Osteocyte (in vitro differentiated cells): ENCODE measurements around the gene TCP11L2. TPM values are rescaled to one million over a fixed set of nuclear protein-coding genes. Genes with fewer than 3 reads are reported as not detected.

Source experiments
- DNase-seq: peaks from one replicate; pipeline ENCODE4 v3.0.0; 2021; ENCODE audit warnings: mixed read lengths; ENCODE audit not compliant: unreplicated experiment; ENCODE audit errors: extremely low spot score
- H3K27ac Mint-ChIP-seq: one replicate; pipeline ENCODE4 v1.8.0; 2021; ENCODE audit warnings: mild to moderate bottlenecking, mixed read lengths; ENCODE audit not compliant: unreplicated experiment
- H3K27me3 Mint-ChIP-seq: one replicate; pipeline ENCODE4 v1.8.0; 2021; ENCODE audit warnings: mixed read lengths; ENCODE audit not compliant: unreplicated experiment
- H3K36me3 Mint-ChIP-seq: one replicate; pipeline ENCODE4 v1.8.0; 2021; ENCODE audit warnings: mixed read lengths; ENCODE audit not compliant: unreplicated experiment
- H3K4me1 Mint-ChIP-seq: one replicate; pipeline ENCODE4 v1.8.0; 2021; ENCODE audit warnings: mixed read lengths; ENCODE audit not compliant: unreplicated experiment
- H3K4me3 Mint-ChIP-seq: one replicate; pipeline ENCODE4 v1.8.0; 2021; ENCODE audit warnings: mild to moderate bottlenecking, moderate library complexity, mixed read lengths; ENCODE audit not compliant: unreplicated experiment
- H3K9me3 Mint-ChIP-seq: one replicate; pipeline ENCODE4 v1.8.0; 2021; ENCODE audit warnings: mixed read lengths; ENCODE audit not compliant: unreplicated experiment
- long read RNA-seq: library from polyadenylated mRNA; unstranded; transcript quantifications from one replicate; pipeline ENCODE4 v2.0.0, GENCODE V29; 2021
- total RNA-seq: library from RNA; stranded (reverse); gene quantifications from 2 replicates; pipeline ENCODE4 v1.2.1, GENCODE V29; 2021
- TF ChIP-seq, protein P1 (sequence below): fragments of 200-600 bp; sonication (generic); IDR thresholded peaks from 2 replicates; pipeline ENCODE4 v1.5.0; 2021; ENCODE audit warnings: antibody characterized with exemption, mild to moderate bottlenecking, moderate library complexity

TCP11L2 gene
- total RNA-seq: 42.7 and 46.9 TPM in 2 replicates
- long read RNA-seq, partial matches to known transcripts: 0 of 6 reads
- long read RNA-seq, other reads (novel, unspliced or antisense): 3 of 6 reads

DNA sequence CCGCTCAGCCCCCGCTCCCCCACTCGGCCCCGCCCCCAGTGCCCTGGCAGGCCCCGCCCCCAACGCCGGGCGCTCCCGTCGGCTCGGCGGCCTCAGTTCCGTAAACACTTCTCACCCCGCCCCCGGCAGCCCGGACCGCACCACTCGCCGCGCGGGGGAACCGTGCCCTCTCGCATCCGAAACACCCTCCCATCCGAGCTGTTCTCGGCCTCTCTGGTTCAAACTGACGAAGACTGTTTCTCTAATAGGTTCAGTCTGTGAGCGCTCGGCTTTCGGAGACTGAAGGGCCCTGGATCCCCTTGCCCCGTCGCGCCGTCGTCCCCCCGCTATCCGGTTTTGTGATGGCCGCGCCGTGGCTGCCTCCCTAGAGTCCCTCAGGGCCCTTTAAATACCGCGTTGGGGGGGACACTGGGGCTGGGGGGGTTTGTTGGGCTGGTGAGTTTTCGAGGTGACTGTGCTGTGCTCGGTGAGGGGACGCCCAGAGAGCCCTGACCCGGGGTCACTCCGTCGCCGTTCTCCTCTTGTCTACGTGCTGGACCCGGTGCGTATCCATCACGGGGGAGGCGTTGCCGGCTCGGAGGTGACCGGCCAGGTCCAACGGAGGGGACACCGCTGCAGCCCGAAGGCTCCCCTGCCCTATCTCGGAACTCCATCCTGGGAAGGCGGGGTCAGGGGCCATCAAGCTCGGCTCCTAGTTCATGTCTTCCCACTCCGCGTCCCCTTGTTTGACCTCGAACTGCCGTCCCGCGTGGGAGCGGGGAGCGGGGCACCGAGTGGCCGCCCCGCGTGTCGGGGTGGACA, at the start of gene TCP11L2:
TSS of gene TCP11L2 (plus strand) at position 333 of the 801 bp plus-strand sequence. CDS start 8,343 bp downstream, outside the sequence.
- no peaks in the 10 kb centered on the region for H3K9me3 Mint-ChIP-seq
- peak within 1 kb of the TSS; percentile 100 for H3K27ac Mint-ChIP-seq
- TF ChIP-seq, protein P1, sequence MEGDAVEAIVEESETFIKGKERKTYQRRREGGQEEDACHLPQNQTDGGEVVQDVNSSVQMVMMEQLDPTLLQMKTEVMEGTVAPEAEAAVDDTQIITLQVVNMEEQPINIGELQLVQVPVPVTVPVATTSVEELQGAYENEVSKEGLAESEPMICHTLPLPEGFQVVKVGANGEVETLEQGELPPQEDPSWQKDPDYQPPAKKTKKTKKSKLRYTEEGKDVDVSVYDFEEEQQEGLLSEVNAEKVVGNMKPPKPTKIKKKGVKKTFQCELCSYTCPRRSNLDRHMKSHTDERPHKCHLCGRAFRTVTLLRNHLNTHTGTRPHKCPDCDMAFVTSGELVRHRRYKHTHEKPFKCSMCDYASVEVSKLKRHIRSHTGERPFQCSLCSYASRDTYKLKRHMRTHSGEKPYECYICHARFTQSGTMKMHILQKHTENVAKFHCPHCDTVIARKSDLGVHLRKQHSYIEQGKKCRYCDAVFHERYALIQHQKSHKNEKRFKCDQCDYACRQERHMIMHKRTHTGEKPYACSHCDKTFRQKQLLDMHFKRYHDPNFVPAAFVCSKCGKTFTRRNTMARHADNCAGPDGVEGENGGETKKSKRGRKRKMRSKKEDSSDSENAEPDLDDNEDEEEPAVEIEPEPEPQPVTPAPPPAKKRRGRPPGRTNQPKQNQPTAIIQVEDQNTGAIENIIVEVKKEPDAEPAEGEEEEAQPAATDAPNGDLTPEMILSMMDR: no peak
- peak; percentile 94 for DNase-seq
- H3K4me1 Mint-ChIP-seq: peaks cover 30% of the 10 kb centered on the region
- H3K4me3 Mint-ChIP-seq: peak within 1 kb of the TSS; percentile 88
- peaks cover 9% of the 10 kb centered on the region for H3K36me3 Mint-ChIP-seq
- H3K27me3 Mint-ChIP-seq: no peaks in the 10 kb centered on the region

DNA sequence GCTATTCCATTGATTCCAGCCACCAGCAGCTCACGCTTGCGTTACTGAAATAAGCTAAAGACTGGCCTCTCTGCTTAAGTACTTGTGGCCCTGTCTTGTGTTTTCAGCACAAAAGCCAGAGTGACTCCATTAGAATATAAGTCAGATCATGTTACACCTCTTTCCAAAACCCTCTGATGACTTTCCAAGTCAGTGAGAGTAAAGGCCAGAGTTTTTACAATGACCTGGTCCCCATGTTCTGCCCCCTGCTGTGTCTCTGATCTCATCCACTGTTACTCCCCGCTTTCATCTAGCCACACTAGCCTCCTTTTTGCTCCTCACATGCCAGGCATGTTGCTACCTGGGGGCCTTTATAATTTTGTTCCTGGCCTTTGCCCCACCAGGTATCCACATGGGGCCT, 47.8 kb upstream of the TCP11L2 start:
- Mint-ChIP-seq H3K27ac (no peak overlapping the region), H3K36me3 (no peaks in the 10 kb centered on the region), H3K27me3 (no peaks in the 10 kb centered on the region), H3K4me3 (no peak overlapping the region), H3K4me1 (peaks cover 8% of the 10 kb centered on the region), H3K9me3 (no peaks in the 10 kb centered on the region)
- TF ChIP-seq, protein P1: no peak
- peak; percentile 25 for DNase-seq

DNA sequence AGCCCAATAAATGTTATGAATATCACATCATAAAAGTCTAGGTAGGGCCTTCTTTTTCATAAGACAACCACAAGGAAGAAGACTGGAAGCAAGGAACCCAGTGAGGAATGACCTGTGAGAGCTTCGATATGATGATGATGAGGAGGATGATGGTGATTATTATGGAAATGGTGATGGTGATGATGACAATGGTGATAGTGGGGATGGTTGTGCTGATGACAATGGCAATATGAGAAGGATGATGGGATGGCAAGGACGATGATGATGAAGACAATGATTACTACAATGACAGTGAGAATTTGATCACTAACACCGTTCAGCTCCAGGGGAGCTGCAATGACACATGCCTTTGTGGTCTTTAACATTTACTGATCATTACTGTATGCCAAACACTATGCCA, 47.0 kb upstream of the TCP11L2 start:
- TF ChIP-seq, protein P1: no peak
- H3K36me3 Mint-ChIP-seq: peaks cover 3% of the 10 kb centered on the region
- H3K4me3 Mint-ChIP-seq: no peak overlapping the region
- H3K9me3 Mint-ChIP-seq: no peaks in the 10 kb centered on the region
- H3K4me1 Mint-ChIP-seq: peaks cover 8% of the 10 kb centered on the region
- DNase-seq: no peak
- H3K27me3 Mint-ChIP-seq: no peaks in the 10 kb centered on the region
- H3K27ac Mint-ChIP-seq: no peak overlapping the region

DNA sequence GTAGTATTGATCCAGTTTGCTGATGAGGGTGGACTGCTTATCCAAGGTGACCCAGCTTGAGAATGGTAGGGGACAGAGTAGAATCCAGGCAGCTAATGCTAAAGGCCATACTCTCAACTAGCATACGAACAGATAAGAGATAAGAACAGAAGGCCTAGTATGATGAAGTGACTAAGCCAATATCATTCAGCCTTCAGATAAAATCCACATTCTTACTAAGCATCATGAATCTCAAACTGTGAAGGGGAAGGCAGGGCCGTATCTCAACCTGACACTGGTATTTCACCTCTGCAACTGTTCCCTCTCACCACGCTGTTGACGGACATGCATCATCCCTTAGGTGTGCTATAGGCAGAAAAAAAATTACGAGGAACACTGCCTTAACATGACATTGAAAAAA, 46.6 kb upstream of the TCP11L2 start:
- DNase-seq: peak; percentile 27
- Mint-ChIP-seq H3K4me3 (no peak overlapping the region), H3K36me3 (peaks cover 3% of the 10 kb centered on the region), H3K27ac (no peak overlapping the region), H3K4me1 (peaks cover 8% of the 10 kb centered on the region), H3K27me3 (no peaks in the 10 kb centered on the region), H3K9me3 (no peaks in the 10 kb centered on the region)
- TF ChIP-seq, protein P1: no peak

DNA sequence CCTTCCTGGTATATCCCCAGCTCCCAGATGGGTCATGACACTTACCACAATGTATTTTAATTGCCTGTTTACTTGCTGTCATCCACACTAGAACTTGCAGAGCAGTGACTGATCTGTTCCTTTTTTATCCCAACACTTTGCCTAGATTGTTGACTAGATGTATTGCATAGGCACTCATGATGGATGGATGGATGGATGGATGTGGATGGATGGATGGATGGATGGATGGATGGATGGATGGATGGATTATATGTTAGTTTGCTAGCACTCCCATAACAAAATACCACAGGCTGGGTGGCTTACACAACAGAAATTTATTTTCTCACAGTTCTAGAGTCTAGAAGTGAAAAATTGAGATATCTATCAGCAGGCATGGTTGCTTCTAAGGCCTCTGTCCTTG, 46.0 kb upstream of the TCP11L2 start:
- TF ChIP-seq, protein P1: no peak
- no peak for DNase-seq
- Mint-ChIP-seq H3K27ac (no peak overlapping the region), H3K9me3 (no peaks in the 10 kb centered on the region), H3K4me1 (peaks cover 4% of the 10 kb centered on the region), H3K27me3 (no peaks in the 10 kb centered on the region), H3K36me3 (peaks cover 3% of the 10 kb centered on the region), H3K4me3 (no peak overlapping the region)
